Type B pancreatic cell (in vitro differentiated cells): ENCODE data around the gene ZP3. TPM values are rescaled to one million over a fixed set of nuclear protein-coding genes. Genes with fewer than 3 reads are reported as not detected.
"Not testable (repeated sequence)": the region's sequence is repeated elsewhere in the genome, so short reads cannot be mapped to it uniquely, and the experiment has no call there.

ENCODE experiments used
- DNase-seq: peaks from one replicate; pipeline ENCODE4 v3.0.0; 2021; ENCODE audit warnings: mixed read lengths; ENCODE audit not compliant: unreplicated experiment; ENCODE audit errors: extremely low spot score
- H3K27ac Mint-ChIP-seq: 2 replicates; pipeline ENCODE4 v1.8.0; 2021; ENCODE audit warnings: mild to moderate bottlenecking, mixed read lengths
- H3K27me3 Mint-ChIP-seq: 2 replicates; pipeline ENCODE4 v1.8.0; 2021; ENCODE audit warnings: mixed read lengths
- H3K36me3 Mint-ChIP-seq: 2 replicates; pipeline ENCODE4 v1.8.0; 2021; ENCODE audit warnings: mixed read lengths
- H3K4me1 Mint-ChIP-seq: one replicate; pipeline ENCODE4 v1.8.0; 2021; ENCODE audit warnings: mixed read lengths; ENCODE audit not compliant: unreplicated experiment
- H3K4me3 Mint-ChIP-seq: 2 replicates; pipeline ENCODE4 v1.8.0; 2021; ENCODE audit warnings: mild to moderate bottlenecking, mixed read lengths
- H3K9me3 Mint-ChIP-seq: 2 replicates; pipeline ENCODE4 v1.8.0; 2021; ENCODE audit warnings: mixed read lengths
- total RNA-seq: library from RNA; stranded (reverse); gene quantifications from 2 replicates; pipeline ENCODE4 v1.2.1, GENCODE V29; 2021; ENCODE audit warnings: low replicate concordance
- TF ChIP-seq, protein P1 (sequence below): fragments of 200-600 bp; sonication (generic); conservative IDR thresholded peaks from 2 replicates; pipeline ENCODE4 v1.5.0; 2021; ENCODE audit warnings: antibody characterized with exemption, mild to moderate bottlenecking

Gene ZP3
- total RNA-seq, 1 donor from 2014 or later = not detected

DNA sequence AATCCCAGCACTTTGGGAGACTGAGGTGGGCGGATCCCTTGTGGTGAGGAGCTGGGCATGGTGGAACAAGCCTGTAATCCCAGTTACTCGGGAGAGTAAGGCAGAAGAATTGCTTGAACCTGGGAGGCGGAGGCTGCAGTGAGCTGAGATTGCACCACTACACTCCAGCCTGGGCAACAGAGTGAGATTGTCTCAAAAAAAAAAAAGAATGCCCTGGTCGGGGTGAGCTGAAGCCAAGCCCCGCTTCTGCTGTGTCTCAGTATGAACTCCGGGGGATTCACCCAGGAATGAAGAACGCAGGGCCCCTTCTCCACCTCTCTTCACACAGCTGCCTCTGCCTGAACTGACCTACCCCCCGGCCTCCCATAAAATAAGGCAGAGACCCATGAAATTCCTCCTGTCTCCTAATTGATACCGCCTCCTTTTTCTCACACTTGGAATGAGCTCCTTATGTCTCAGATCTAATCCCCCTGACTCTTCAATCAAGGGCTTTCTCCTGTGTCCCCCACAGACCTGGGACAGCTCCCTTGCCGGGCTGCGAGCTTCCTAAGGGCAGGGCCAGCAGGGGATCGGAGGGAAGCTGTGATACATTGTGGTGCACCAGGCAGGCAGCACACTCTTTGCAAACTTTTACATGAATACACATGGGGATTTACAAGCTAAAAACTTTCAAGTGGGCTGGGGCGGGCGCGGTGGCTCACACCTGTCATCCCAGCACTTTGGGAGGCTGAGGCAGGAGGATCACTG lies 911 bp upstream of the ZP3 start:
- TF ChIP-seq, protein P1, sequence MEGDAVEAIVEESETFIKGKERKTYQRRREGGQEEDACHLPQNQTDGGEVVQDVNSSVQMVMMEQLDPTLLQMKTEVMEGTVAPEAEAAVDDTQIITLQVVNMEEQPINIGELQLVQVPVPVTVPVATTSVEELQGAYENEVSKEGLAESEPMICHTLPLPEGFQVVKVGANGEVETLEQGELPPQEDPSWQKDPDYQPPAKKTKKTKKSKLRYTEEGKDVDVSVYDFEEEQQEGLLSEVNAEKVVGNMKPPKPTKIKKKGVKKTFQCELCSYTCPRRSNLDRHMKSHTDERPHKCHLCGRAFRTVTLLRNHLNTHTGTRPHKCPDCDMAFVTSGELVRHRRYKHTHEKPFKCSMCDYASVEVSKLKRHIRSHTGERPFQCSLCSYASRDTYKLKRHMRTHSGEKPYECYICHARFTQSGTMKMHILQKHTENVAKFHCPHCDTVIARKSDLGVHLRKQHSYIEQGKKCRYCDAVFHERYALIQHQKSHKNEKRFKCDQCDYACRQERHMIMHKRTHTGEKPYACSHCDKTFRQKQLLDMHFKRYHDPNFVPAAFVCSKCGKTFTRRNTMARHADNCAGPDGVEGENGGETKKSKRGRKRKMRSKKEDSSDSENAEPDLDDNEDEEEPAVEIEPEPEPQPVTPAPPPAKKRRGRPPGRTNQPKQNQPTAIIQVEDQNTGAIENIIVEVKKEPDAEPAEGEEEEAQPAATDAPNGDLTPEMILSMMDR = no peak
- no peaks in the 10 kb centered on the region for H3K27me3 Mint-ChIP-seq
- peak overlapping the region; percentile 57 for H3K4me3 Mint-ChIP-seq
- no peaks in the 10 kb centered on the region for H3K9me3 Mint-ChIP-seq
- peak overlapping the region; percentile 92 for H3K27ac Mint-ChIP-seq
- H3K36me3 Mint-ChIP-seq = no peaks in the 10 kb centered on the region
- peaks cover 18% of the 10 kb centered on the region for H3K4me1 Mint-ChIP-seq
- DNase-seq = no peak

DNA sequence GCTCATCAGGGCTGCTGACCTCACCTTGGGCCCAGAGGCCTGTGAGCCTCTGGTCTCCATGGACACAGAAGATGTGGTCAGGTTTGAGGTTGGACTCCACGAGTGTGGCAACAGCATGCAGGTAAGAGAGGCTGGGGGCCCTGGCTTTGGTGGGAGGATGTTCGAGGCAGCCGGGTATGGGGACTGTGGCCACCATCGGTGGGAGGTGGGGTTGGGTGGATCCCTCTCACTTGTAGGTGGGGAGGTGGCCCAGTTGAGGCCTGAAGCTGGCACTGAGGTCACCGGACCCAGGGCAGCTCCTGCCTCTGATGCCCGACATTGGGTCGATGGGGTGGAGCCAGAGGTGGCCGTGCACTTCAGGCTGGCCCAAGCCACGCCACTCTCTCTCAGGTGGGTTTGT lies 406 bp downstream of the ZP3 start:
- no peak for DNase-seq
- no peaks in the 10 kb centered on the region for H3K9me3 Mint-ChIP-seq
- no peaks in the 10 kb centered on the region for H3K27me3 Mint-ChIP-seq
- H3K4me3 Mint-ChIP-seq = no peak overlapping the region
- H3K36me3 Mint-ChIP-seq = no peaks in the 10 kb centered on the region
- no peak overlapping the region for H3K27ac Mint-ChIP-seq
- TF ChIP-seq, protein P1 = no peak
- peaks cover 16% of the 10 kb centered on the region for H3K4me1 Mint-ChIP-seq

DNA sequence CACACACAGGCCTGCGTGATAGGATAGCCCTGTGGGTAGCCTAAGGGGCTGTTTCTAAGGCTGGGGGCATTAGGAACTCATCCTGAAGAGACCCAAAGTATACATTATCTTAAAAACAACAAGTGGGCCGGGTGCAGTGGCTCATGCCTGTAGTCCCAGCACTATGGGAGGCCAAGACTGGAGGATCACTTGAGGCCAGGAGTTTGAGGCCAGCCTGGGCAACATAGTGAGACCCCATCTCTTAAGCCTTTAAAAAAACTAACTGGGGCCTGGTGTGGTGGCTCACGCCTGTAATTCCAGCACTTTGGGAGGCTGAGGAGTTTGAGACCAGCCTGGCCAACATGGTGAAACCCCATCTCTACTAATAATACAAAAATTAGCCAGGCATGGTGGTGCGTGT lies 808 bp downstream of the ZP3 start:
- H3K4me3 Mint-ChIP-seq, H3K27ac Mint-ChIP-seq, DNase-seq, H3K36me3 Mint-ChIP-seq, H3K27me3 Mint-ChIP-seq, H3K9me3 Mint-ChIP-seq: not testable (repeated sequence)
- H3K4me1 Mint-ChIP-seq = peaks cover 16% of the 10 kb centered on the region

DNA sequence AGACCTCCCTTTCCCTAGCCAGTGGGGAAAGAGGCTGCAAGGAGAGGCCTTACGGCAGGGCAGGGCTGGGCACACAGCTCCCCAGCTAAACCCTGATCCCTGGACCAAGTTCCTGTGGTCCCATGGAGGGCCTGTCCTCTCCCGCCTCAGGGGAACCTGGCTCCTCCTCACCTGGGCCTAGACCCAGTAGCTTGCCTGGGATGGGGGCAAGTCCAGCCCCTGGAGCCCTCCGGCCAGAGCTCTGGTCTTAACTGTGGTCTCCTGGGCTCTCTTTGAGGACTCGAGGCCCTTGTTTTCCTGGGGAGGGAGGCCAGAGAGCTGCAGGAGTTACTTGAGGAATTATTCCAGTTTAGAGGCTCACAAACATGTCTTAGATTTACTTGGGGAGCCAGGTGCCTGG lies 1.5 kb downstream of the ZP3 start:
- TF ChIP-seq, protein P1 = no peak

DNA sequence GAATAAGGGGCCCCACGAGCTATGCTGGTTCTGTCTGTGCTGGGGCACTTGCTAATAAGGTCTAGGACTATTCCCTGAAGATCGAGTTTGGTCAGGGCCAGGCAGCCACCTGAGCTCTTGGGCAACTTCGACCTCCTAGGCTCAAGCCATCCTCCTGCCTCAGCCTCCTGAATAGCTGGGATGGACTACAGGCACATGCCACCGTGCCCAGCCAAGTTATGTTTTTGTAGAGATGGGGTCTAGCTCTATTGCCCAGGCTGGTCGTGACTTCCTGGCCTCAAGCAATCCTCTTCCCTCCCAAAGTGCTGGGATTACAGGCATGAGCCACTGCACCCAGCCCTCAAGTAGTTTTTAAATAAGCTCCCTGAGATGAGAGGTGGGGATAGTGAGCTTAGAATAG lies 2.9 kb downstream of the ZP3 start:
- Mint-ChIP-seq H3K36me3 (no peaks in the 10 kb centered on the region), H3K27ac (no peak overlapping the region), H3K27me3 (no peaks in the 10 kb centered on the region), H3K4me1 (peaks cover 16% of the 10 kb centered on the region), H3K4me3 (no peak overlapping the region), H3K9me3 (no peaks in the 10 kb centered on the region)
- no peak for DNase-seq
- TF ChIP-seq, protein P1 = no peak

More for the DNA sequence above, 1.5 kb downstream of the ZP3 start:
- peaks cover 16% of the 10 kb centered on the region for H3K4me1 Mint-ChIP-seq
- H3K36me3 Mint-ChIP-seq = no peaks in the 10 kb centered on the region
- H3K27me3 Mint-ChIP-seq = no peaks in the 10 kb centered on the region
- H3K4me3 Mint-ChIP-seq = no peak overlapping the region
- no peaks in the 10 kb centered on the region for H3K9me3 Mint-ChIP-seq
- no peak overlapping the region for H3K27ac Mint-ChIP-seq
- DNase-seq = no peak

DNA sequence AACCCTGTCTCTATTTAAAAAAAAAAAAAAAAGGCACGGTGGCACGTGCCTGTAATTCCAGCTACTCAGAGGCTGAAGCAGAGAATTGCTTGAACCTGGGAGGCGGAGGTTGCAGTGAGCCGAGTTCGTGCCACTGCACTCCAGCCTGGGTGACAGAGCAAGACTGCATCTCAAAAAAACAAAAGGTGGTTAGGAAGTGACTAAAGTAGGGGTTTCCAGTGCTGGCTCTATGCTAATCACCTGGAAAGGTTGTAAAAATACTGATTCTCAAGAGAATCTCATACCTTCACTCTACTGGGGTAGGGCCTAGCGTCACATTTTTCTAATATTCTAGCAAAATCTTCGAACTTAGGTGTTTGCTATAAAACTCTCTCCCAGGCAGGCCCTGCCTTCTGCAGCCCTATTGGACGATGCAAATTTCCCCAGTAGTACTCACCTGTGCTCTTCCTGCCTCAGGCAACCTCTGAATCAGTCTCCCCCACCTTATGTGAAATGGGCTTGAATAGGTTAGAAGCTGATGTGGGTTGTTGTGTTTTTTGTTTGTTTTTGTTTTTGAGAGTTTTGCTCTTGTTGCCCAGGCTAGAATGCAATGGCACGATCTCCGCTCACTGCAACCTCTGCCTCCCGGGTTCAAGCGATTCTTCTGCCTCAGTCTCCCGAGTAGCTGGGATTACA lies 3.5 kb downstream of the ZP3 start:
- Mint-ChIP-seq H3K4me3 (no peak overlapping the region), H3K36me3 (no peaks in the 10 kb centered on the region), H3K27me3 (no peaks in the 10 kb centered on the region), H3K9me3 (no peaks in the 10 kb centered on the region), H3K4me1 (peaks cover 12% of the 10 kb centered on the region), H3K27ac (no peak overlapping the region)
- no peak for DNase-seq
- TF ChIP-seq, protein P1 = no peak
